ENCODE data around the gene DUOXA2.
"Not testable (repeated sequence)": the region's sequence is repeated elsewhere in the genome, so short reads cannot be mapped to it uniquely, and the experiment has no call there.

Gene DUOXA2

DNA sequence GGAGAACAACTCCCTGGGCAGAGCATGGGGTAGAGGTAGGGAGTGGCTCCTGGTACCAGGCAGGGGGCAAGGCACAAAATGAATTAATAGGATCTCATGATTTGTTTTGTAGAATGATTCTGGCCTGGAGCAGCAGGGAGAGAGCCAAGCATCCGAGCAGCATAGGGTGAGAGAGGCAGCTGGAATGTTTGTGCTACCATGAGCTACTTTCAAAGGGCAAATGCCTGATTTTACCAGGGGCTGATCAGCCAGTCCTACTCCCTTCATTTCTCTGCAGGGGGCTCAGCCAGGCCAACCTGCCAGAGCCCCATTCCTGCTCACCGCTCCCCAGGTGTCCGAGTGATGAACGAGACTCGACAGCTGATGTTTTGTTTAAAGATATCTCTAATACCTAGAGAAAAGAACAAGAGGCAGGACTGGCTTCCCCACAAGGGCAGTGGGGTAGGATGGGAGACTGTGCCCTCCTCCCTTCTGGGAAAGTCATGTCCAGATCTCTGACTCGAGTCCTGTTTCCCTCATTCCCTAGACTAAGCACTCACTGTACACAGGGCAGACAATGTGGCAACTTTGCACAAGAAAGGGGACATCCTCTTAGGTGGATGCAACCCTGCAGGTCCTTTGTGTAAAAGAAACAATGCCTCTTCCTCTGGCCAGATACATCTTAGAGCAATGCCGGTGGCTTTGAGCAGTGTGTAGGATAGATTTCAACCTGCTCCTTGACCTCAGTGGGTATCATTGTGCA lies 13.1 kb upstream of the DUOXA2 start:
- Histone ChIP-seq H3K27me3 (ENCODE audit: insufficient read depth, low read length) (no peaks in the 10 kb centered on the region), H3K9me2 (ENCODE audit: low read depth, low read length) (no peaks in the 10 kb centered on the region), H3K4me2 (ENCODE audit: low read length) (no peak overlapping the region), H3K9ac (ENCODE audit: low read length) (no peak overlapping the region), H3K79me2 (ENCODE audit: insufficient read depth, low read length) (no peaks in the 10 kb centered on the region), H3K4me1 (ENCODE audit: insufficient read depth, low read length, severe bottlenecking) (no peaks in the 10 kb centered on the region), H3K36me3 (ENCODE audit: insufficient read depth, low read length) (no peaks in the 10 kb centered on the region), H3K4me3 (ENCODE audit: low read depth, low read length, poor library complexity, severe bottlenecking) (no peak overlapping the region), H3K9me3 (ENCODE audit: low read length) (no peaks in the 10 kb centered on the region), H3F3A (ENCODE audit: insufficient read depth, low read length) (no peaks in the 10 kb centered on the region), H4K20me1 (ENCODE audit: insufficient read depth, low read length) (no peaks in the 10 kb centered on the region), H2AFZ (ENCODE audit: low read length) (no peak overlapping the region), H3K27ac (ENCODE audit: low read depth, low read length, poor library complexity, severe bottlenecking) (no peak overlapping the region)
- no peak for TF ChIP-seq EZH2 (IDR thresholded peaks at IDR 0.05; ENCODE audit: borderline replicate concordance, low read length)
- TF ChIP-seq, protein P1, sequence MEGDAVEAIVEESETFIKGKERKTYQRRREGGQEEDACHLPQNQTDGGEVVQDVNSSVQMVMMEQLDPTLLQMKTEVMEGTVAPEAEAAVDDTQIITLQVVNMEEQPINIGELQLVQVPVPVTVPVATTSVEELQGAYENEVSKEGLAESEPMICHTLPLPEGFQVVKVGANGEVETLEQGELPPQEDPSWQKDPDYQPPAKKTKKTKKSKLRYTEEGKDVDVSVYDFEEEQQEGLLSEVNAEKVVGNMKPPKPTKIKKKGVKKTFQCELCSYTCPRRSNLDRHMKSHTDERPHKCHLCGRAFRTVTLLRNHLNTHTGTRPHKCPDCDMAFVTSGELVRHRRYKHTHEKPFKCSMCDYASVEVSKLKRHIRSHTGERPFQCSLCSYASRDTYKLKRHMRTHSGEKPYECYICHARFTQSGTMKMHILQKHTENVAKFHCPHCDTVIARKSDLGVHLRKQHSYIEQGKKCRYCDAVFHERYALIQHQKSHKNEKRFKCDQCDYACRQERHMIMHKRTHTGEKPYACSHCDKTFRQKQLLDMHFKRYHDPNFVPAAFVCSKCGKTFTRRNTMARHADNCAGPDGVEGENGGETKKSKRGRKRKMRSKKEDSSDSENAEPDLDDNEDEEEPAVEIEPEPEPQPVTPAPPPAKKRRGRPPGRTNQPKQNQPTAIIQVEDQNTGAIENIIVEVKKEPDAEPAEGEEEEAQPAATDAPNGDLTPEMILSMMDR (IDR thresholded peaks at IDR 0.05; ENCODE audit: low read length): no peak

DNA sequence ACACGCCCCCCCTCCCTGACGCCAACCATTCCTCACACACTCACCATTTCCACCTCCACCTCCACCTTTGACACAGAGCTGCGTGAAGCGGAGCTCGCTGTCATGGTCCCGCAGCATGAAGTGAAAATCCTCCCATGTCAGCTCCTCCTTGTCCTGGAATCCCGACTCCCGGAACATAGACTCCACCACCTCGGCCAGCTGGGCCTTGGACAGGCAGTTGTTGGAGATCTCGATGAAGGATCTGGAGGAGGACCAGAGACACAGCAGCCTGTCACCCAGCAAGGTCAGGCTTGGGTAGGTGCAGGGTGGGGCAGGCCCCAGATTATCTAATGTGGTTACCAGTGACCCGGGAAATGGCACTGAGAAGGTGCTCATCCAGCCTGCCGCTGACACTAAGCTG lies 12.4 kb upstream of the DUOXA2 start:
- H3K36me3 ChIP-seq (ENCODE audit: insufficient read depth, low read length): no peaks in the 10 kb centered on the region
- no peaks in the 10 kb centered on the region for H4K20me1 ChIP-seq (ENCODE audit: insufficient read depth, low read length)
- TF ChIP-seq, protein P1 (IDR thresholded peaks at IDR 0.05; ENCODE audit: low read length): no peak
- no peak for TF ChIP-seq EZH2 (IDR thresholded peaks at IDR 0.05; ENCODE audit: borderline replicate concordance, low read length)
- H3K27me3 ChIP-seq (ENCODE audit: insufficient read depth, low read length): no peaks in the 10 kb centered on the region
- H2AFZ ChIP-seq (ENCODE audit: low read length): no peak overlapping the region
- H3K4me1 ChIP-seq (ENCODE audit: insufficient read depth, low read length, severe bottlenecking): no peaks in the 10 kb centered on the region
- H3K9me2 ChIP-seq (ENCODE audit: low read depth, low read length): no peaks in the 10 kb centered on the region
- H3K9ac ChIP-seq (ENCODE audit: low read length): no peak overlapping the region
- no peaks in the 10 kb centered on the region for H3F3A ChIP-seq (ENCODE audit: insufficient read depth, low read length)
- H3K4me3 ChIP-seq (ENCODE audit: low read depth, low read length, poor library complexity, severe bottlenecking): no peak overlapping the region
- no peak overlapping the region for H3K4me2 ChIP-seq (ENCODE audit: low read length)
- H3K9me3 ChIP-seq (ENCODE audit: low read length): no peaks in the 10 kb centered on the region
- no peak overlapping the region for H3K27ac ChIP-seq (ENCODE audit: low read depth, low read length, poor library complexity, severe bottlenecking)
- H3K79me2 ChIP-seq (ENCODE audit: insufficient read depth, low read length): no peaks in the 10 kb centered on the region

DNA sequence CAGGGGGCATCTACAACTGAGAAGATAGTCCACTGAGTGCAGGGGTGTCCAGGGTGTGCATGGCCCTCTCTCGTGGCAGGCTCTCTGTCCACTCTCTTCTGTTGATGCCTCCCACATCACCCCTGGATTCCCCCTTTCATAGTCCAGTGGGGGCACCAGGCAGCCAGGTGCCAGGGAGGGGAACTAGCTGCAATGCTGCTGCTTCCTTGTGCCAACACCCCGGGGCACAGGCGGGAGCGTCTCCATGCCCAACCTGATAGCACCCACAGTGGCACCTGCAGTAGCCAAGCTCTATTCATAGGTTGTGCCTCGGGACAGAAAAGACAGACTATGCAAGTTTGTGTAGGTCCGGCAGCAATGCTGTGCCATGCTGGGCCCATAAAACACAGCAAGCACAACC lies 11.9 kb upstream of the DUOXA2 start:
- TF ChIP-seq, protein P1 (IDR thresholded peaks at IDR 0.05; ENCODE audit: low read length): no peak
- no peak for TF ChIP-seq EZH2 (IDR thresholded peaks at IDR 0.05; ENCODE audit: borderline replicate concordance, low read length)
- Histone ChIP-seq H3K9ac (ENCODE audit: low read length) (no peak overlapping the region), H3K9me2 (ENCODE audit: low read depth, low read length) (no peaks in the 10 kb centered on the region), H3K27me3 (ENCODE audit: insufficient read depth, low read length) (no peaks in the 10 kb centered on the region), H2AFZ (ENCODE audit: low read length) (no peak overlapping the region), H3K79me2 (ENCODE audit: insufficient read depth, low read length) (no peaks in the 10 kb centered on the region), H4K20me1 (ENCODE audit: insufficient read depth, low read length) (no peaks in the 10 kb centered on the region), H3K4me1 (ENCODE audit: insufficient read depth, low read length, severe bottlenecking) (no peaks in the 10 kb centered on the region), H3K27ac (ENCODE audit: low read depth, low read length, poor library complexity, severe bottlenecking) (no peak overlapping the region), H3K4me2 (ENCODE audit: low read length) (no peak overlapping the region), H3K36me3 (ENCODE audit: insufficient read depth, low read length) (no peaks in the 10 kb centered on the region), H3K9me3 (ENCODE audit: low read length) (no peaks in the 10 kb centered on the region), H3F3A (ENCODE audit: insufficient read depth, low read length) (no peaks in the 10 kb centered on the region), H3K4me3 (ENCODE audit: low read depth, low read length, poor library complexity, severe bottlenecking) (no peak overlapping the region)

DNA sequence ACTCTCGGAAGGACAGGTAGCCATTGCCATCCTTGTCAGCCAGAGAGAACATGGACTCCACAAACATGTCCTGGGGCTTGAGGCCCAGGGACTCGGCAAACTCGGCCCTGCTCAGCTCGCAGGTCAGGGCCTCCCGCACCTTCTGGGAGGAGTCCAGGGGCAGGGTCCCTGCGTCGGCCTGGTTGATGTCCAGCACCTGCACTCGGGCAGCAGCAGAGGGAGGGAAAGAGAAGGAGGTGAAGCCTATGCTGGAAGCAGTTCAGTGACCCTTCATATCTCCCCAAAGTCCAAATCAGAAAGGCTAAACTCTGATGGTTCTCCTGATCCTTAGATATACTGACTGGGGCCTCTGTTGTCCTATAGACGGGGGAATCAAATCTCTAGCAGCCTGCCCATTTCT lies 10.0 kb upstream of the DUOXA2 start:
- H4K20me1 ChIP-seq (ENCODE audit: insufficient read depth, low read length); H2AFZ ChIP-seq (ENCODE audit: low read length); H3K9me3 ChIP-seq (ENCODE audit: low read length); H3K9me2 ChIP-seq (ENCODE audit: low read depth, low read length); H3K4me3 ChIP-seq (ENCODE audit: low read depth, low read length, poor library complexity, severe bottlenecking); H3K27ac ChIP-seq (ENCODE audit: low read depth, low read length, poor library complexity, severe bottlenecking); H3K4me1 ChIP-seq (ENCODE audit: insufficient read depth, low read length, severe bottlenecking); H3K27me3 ChIP-seq (ENCODE audit: insufficient read depth, low read length); H3K36me3 ChIP-seq (ENCODE audit: insufficient read depth, low read length); H3K9ac ChIP-seq (ENCODE audit: low read length); H3K4me2 ChIP-seq (ENCODE audit: low read length); H3F3A ChIP-seq (ENCODE audit: insufficient read depth, low read length); H3K79me2 ChIP-seq (ENCODE audit: insufficient read depth, low read length): not testable (repeated sequence)

Data from OCI-LY1 (cell line).